Stimulated activated memory B cell treated with anti-CD40 and anti-IgM and Interleukin-4, amounts not matched to agents 10 μg/mL and 1 μg/mL and 100 μg/mL, for 72 hours (primary cell): ENCODE measurements around the gene RCL1.

Experiments
- ATAC-seq: fragments of 150-1000 bp; cut with Tn5 transposase; 2 replicates; pipeline ENCODE4 v1.10.0; 2021
- H3K27ac Mint-ChIP-seq: one replicate; pipeline ENCODE4 v1.8.0; 2022; ENCODE audit warnings: mild to moderate bottlenecking, mixed read lengths
- H3K27me3 Mint-ChIP-seq: one replicate; pipeline ENCODE4 v1.8.0; 2022; ENCODE audit warnings: mixed read lengths
- H3K36me3 Mint-ChIP-seq: one replicate; pipeline ENCODE4 v1.8.0; 2022; ENCODE audit warnings: mixed read lengths
- H3K4me1 Mint-ChIP-seq: one replicate; pipeline ENCODE4 v1.8.0; 2022; ENCODE audit warnings: mixed read lengths
- H3K4me3 Mint-ChIP-seq: one replicate; pipeline ENCODE4 v1.8.0; 2022; ENCODE audit warnings: mild to moderate bottlenecking, moderate library complexity, mixed read lengths
- H3K9me3 Mint-ChIP-seq: one replicate; pipeline ENCODE4 v1.8.0; 2022; ENCODE audit warnings: mixed read lengths

RCL1 gene

DNA sequence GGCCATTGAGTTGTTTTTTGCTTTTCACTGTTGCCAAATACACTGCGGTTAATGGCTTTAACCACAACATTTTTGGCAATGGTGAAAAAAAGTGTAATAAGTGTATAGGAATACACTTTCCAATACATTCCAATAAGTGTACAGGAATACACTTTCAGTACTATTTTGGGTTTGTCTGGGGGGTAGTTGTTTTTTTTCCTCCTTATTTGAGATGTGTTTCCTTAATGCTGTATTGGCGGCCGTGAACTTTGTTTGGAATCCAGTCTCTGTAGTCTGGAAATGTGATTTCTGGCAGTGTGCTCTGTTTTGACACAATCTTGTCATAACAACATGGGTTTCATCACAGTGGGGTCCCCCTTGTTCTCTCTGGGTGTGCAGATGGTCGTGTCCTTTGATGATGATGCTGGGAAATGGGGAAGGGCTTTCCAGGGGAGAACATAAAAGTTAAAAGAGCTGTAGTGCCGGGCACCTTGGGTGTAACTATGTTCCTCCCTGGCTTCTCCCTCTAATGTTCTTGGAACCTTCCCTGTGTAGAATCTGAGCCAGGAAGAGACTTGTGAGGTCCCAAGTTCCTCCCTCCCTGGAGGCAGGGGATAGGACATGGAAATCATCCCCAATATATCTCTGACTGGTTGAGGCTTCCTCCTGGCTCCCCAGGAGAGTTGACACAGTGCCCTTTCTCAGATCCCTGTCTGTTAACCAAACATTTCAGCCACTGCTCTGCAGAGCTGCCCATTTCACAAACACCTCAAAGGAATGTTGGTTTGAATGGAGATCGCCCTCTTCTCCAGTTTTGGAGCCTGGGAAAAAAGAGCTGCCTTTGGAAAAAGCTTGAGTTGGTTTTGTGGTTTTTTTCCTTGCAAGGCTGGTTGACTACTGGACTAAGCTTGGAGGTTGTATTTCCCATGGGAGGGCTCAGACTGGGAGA is 44.8 kb downstream of the RCL1 start:
- Mint-ChIP-seq H3K4me1 (peaks cover 21% of the 10 kb centered on the region), H3K9me3 (no peaks in the 10 kb centered on the region), H3K27ac (no peak overlapping the region), H3K27me3 (no peaks in the 10 kb centered on the region), H3K4me3 (no peak overlapping the region), H3K36me3 (peaks cover 63% of the 10 kb centered on the region)
- no peak for ATAC-seq

GRCh38 chr9:4838189-4838546 is 45.4 kb downstream of the RCL1 start:
- no peaks in the 10 kb centered on the region for H3K27me3 Mint-ChIP-seq
- no peak overlapping the region for H3K4me3 Mint-ChIP-seq
- peak; percentile 47 for ATAC-seq
- peaks cover 21% of the 10 kb centered on the region for H3K4me1 Mint-ChIP-seq
- no peaks in the 10 kb centered on the region for H3K9me3 Mint-ChIP-seq
- peak overlapping the region; percentile 20 for H3K27ac Mint-ChIP-seq
- H3K36me3 Mint-ChIP-seq: peaks cover 63% of the 10 kb centered on the region

DNA sequence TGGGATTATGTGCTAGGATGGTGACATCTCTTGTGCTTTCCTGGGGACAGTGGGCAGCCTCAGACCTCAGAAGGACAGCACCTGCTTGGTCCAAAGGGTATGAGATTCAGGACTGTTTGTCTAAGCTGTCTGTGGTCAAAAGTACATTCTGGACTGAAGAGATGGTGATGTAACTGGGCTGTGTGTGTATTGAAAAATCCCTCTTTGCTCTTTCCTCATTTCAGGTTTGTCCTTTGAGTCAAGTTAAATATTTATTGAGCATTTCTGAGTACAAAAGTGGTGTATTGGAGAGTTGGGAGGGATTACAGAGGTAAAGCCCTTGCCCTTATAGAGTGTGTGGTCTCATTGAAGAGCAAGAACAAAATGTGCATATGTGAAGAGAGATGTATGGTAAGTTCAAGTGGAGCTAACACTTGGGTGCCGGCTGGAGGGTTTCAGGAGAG is 46.7 kb downstream of the RCL1 start:
- Mint-ChIP-seq H3K9me3 (no peaks in the 10 kb centered on the region), H3K27me3 (no peaks in the 10 kb centered on the region), H3K4me1 (peaks cover 21% of the 10 kb centered on the region), H3K27ac (peak overlapping the region; percentile 17), H3K4me3 (no peak overlapping the region), H3K36me3 (peaks cover 64% of the 10 kb centered on the region)
- ATAC-seq: no peak

GRCh38 chr9:4840018-4840417 is 47.3 kb downstream of the RCL1 start:
- no peak for ATAC-seq
- H3K36me3 Mint-ChIP-seq: peaks cover 64% of the 10 kb centered on the region
- H3K9me3 Mint-ChIP-seq: no peaks in the 10 kb centered on the region
- H3K4me3 Mint-ChIP-seq: no peak overlapping the region
- peak overlapping the region; percentile 17 for H3K27ac Mint-ChIP-seq
- peaks cover 16% of the 10 kb centered on the region for H3K4me1 Mint-ChIP-seq
- H3K27me3 Mint-ChIP-seq: no peaks in the 10 kb centered on the region

- H3K9me3 Mint-ChIP-seq: no peaks in the 10 kb centered on the region
- H3K27ac Mint-ChIP-seq: peak overlapping the region; percentile 34
- H3K36me3 Mint-ChIP-seq: peaks cover 49% of the 10 kb centered on the region
- no peaks in the 10 kb centered on the region for H3K27me3 Mint-ChIP-seq
- ATAC-seq: peak; percentile 63
- no peak overlapping the region for H3K4me3 Mint-ChIP-seq
- H3K4me1 Mint-ChIP-seq: peaks cover 14% of the 10 kb centered on the region
These were observed 49.5 kb downstream of the RCL1 start for GRCh38 chr9:4842213-4842612.

- H3K27me3 Mint-ChIP-seq: no peaks in the 10 kb centered on the region
- ATAC-seq: no peak
- H3K4me1 Mint-ChIP-seq: peaks cover 14% of the 10 kb centered on the region
- no peak overlapping the region for H3K4me3 Mint-ChIP-seq
- H3K36me3 Mint-ChIP-seq: peaks cover 44% of the 10 kb centered on the region
- H3K27ac Mint-ChIP-seq: peak overlapping the region; percentile 34
- no peaks in the 10 kb centered on the region for H3K9me3 Mint-ChIP-seq
These were observed 50.0 kb downstream of the RCL1 start for GRCh38 chr9:4842734-4843133.

DNA sequence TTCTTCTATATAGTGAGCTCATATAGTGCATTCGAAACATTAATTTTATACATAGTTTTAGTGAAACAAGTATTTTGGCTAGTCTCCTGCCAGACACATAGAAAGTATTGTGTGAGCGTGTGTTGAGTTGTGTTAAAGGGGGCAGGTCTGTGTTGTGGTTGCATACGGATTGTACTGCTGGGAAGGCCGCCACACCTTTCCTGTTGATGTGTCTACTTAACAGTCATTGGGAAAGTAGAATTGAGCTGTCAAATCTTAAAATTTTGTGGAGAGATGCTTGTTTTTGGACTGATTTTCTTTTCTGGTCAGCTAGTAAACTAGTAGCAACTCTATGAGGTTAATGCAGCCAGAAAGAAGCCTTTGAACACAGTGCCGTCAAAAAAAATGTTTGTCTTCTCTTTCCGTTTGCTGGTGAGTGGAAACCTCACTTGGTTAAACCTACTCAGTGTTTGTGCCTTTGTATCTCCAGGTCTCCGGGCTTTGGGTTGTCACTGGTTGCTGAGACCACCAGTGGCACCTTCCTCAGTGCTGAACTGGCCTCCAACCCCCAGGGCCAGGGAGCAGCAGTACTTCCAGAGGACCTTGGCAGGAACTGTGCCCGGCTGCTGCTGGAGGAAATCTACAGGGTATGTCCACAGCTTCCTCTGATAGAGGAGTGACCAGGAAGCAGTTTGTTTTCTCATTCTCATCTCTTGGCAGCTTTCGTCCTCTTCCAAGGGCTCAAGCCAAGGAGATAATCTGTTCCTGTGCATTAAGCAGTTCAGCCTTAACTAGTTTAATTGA is 51.5 kb downstream of the RCL1 start:
- Mint-ChIP-seq H3K4me3 (no peak overlapping the region), H3K36me3 (peaks cover 34% of the 10 kb centered on the region), H3K4me1 (peaks cover 14% of the 10 kb centered on the region), H3K9me3 (no peaks in the 10 kb centered on the region), H3K27ac (no peak overlapping the region), H3K27me3 (no peaks in the 10 kb centered on the region)
- no peak for ATAC-seq

DNA sequence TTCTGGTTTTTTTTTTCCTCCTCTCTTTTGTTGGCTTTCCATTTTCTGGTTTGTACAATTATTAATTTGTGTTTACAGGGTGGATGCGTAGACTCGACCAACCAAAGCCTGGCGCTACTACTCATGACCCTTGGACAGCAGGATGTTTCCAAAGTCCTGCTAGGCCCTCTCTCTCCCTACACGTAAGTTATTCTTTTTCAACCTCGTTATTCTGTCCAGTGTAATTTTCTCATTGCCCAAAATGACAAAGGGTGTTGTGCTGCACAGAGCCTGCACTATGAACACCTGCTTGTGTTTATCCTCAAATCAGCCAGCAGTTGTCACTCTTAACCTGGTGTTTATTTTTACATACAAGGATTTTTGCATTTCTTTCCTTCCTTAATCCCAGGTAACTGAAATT is 56.6 kb downstream of the RCL1 start:
- Mint-ChIP-seq H3K9me3 (no peaks in the 10 kb centered on the region), H3K4me3 (no peak overlapping the region), H3K27ac (no peak overlapping the region), H3K4me1 (peaks cover 10% of the 10 kb centered on the region), H3K36me3 (peaks cover 20% of the 10 kb centered on the region), H3K27me3 (no peaks in the 10 kb centered on the region)
- no peak for ATAC-seq

DNA sequence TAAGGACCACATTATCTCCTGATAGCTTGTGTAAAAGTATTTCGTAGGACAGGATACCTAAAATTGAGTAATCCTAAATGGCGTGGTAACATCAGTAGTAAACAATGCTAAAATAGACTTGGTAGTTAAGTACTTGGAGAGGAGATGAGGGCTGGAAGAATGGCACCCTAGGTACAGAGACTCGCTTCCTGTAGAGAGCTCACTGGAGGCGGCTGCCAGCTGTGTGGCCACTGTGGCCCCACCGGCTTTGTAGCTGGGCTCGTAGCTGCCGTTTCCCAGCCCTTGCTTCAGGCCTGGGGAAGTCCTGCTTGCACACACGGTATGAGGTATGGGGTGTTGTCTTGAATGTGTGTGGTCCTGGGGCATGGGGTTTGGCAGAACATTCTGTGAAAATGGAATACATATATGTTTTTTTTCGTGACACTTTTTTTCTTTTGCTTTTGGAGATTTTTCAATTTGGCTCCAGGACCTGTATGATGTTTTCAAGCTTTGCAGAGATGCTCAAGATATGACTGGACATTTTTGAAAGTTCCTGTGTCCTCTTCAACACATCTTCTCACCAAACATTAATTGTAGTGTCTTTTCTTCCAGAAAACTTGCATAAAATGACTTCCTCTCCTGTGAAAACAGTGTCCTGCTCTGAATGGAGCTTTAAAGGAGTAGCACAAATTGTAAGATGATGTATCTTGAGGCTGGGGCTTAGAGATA is 58.0 kb downstream of the RCL1 start:
- H3K9me3 Mint-ChIP-seq: no peaks in the 10 kb centered on the region
- no peak for ATAC-seq
- no peaks in the 10 kb centered on the region for H3K27me3 Mint-ChIP-seq
- H3K4me3 Mint-ChIP-seq: no peak overlapping the region
- H3K27ac Mint-ChIP-seq: peak overlapping the region; percentile 19
- H3K36me3 Mint-ChIP-seq: peaks cover 19% of the 10 kb centered on the region
- peaks cover 10% of the 10 kb centered on the region for H3K4me1 Mint-ChIP-seq

- Mint-ChIP-seq H3K9me3 (peaks cover 3% of the 10 kb centered on the region), H3K36me3 (peaks cover 36% of the 10 kb centered on the region), H3K4me3 (no peak overlapping the region), H3K27me3 (no peaks in the 10 kb centered on the region), H3K27ac (no peak overlapping the region), H3K4me1 (peaks cover 16% of the 10 kb centered on the region)
- ATAC-seq: no peak
These were observed 59.7 kb downstream of the RCL1 start for GRCh38 chr9:4852419-4852818.

DNA sequence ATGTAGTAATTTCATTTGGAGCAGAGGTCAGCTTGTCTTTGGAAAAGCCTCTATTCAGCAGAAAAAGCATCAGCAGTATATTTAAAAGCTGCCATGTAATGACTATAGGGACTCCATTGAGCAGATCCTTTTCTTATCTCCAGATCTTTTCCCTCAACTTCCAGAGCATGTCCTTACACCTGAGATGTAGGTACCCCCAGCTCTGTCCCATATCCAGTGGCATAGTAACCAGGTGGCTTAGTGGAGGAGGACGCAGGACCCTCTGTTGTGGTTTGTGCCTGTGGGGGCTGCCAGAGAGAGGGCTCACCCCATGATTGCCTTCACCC is 61.5 kb downstream of the RCL1 start:
- H3K4me3 Mint-ChIP-seq: no peak overlapping the region
- no peak for ATAC-seq
- H3K36me3 Mint-ChIP-seq: peaks cover 54% of the 10 kb centered on the region
- H3K4me1 Mint-ChIP-seq: peaks cover 16% of the 10 kb centered on the region
- H3K9me3 Mint-ChIP-seq: peaks cover 3% of the 10 kb centered on the region
- H3K27me3 Mint-ChIP-seq: no peaks in the 10 kb centered on the region
- no peak overlapping the region for H3K27ac Mint-ChIP-seq

- peaks cover 3% of the 10 kb centered on the region for H3K9me3 Mint-ChIP-seq
- H3K27ac Mint-ChIP-seq: no peak overlapping the region
- no peak overlapping the region for H3K4me3 Mint-ChIP-seq
- H3K27me3 Mint-ChIP-seq: no peaks in the 10 kb centered on the region
- peaks cover 13% of the 10 kb centered on the region for H3K4me1 Mint-ChIP-seq
- ATAC-seq: no peak
- H3K36me3 Mint-ChIP-seq: peaks cover 66% of the 10 kb centered on the region
These were observed 63.1 kb downstream of the RCL1 start for GRCh38 chr9:4855841-4856240.

DNA sequence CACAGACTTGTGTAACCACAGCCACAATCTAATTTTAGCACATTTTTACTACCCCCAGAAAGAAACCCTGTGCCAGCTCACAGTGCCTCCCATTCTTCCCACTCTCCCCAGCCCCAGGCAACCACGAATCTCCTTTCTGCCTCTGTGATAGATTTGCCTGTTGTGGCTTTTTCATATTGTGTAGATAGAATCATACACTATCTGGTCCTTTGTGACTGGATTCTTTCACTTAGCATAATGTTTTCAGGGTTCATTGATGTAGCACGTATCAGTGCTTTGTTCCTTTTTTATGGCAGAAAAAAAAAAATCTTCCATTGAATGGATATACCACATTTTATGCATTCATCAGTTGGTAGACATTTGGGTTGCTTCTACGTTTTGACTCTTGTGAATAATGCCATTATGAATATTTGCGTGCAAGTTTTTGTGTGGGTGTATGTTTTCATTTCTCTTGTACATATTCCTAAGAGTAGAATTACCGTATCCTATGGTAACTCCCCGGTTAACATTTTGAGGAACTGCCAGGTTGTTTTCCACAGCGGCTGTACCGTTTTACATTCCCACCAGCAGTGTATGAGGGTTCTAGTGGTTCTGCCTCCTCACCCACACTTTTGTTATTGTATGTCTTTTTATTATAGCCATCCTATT is 64.5 kb downstream of the RCL1 start:
- ATAC-seq: no peak
- no peaks in the 10 kb centered on the region for H3K27me3 Mint-ChIP-seq
- H3K27ac Mint-ChIP-seq: no peak overlapping the region
- H3K4me3 Mint-ChIP-seq: no peak overlapping the region
- H3K4me1 Mint-ChIP-seq: peaks cover 7% of the 10 kb centered on the region
- H3K9me3 Mint-ChIP-seq: peaks cover 3% of the 10 kb centered on the region
- peaks cover 68% of the 10 kb centered on the region for H3K36me3 Mint-ChIP-seq

DNA sequence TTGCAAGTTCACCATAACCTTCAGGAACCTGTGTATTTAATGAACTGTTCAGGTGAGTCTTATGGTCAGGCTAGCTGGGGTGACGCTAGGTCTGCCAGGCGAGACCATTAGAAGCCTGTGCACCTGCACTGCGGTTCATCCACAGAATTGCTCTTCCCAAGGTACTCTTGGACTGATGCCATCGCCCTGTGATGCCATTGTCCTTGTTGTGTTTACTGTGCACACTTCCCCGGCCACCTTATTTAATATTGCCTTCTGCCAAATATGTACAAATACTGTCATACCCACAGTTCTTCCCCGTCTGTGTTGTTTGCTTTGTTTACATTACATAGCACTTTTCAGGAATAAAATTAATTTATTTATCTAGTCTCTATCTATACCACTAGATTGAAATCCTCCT is 66.3 kb downstream of the RCL1 start:
- Mint-ChIP-seq H3K27ac (no peak overlapping the region), H3K4me1 (peaks cover 7% of the 10 kb centered on the region), H3K36me3 (peaks cover 63% of the 10 kb centered on the region), H3K9me3 (peaks cover 3% of the 10 kb centered on the region), H3K27me3 (no peaks in the 10 kb centered on the region), H3K4me3 (no peak overlapping the region)
- ATAC-seq: no peak

- peaks cover 3% of the 10 kb centered on the region for H3K9me3 Mint-ChIP-seq
- H3K4me3 Mint-ChIP-seq: no peak overlapping the region
- no peak overlapping the region for H3K27ac Mint-ChIP-seq
- H3K36me3 Mint-ChIP-seq: peaks cover 64% of the 10 kb centered on the region
- H3K27me3 Mint-ChIP-seq: no peaks in the 10 kb centered on the region
- H3K4me1 Mint-ChIP-seq: peaks cover 7% of the 10 kb centered on the region
- ATAC-seq: no peak
These were observed 67.6 kb downstream of the RCL1 start for GRCh38 chr9:4860383-4860782.
